T-helper 22 cell (primary cell): ENCODE results near the gene ADAMTSL1.

Source experiments
- DNase-seq: peaks from one replicate; pipeline ENCODE4 v3.0.0-alpha.2; 2020; ENCODE audit warnings: low read depth

The ADAMTSL1 gene

GRCh38 chr9:18942801-18943200, 468.8 kb downstream of the ADAMTSL1 start:
- DNase-seq: no peak

GRCh38 chr9:18947892-18948339, 474.0 kb downstream of the ADAMTSL1 start:
- DNase-seq: no peak

GRCh38 chr9:18951936-18952335, 478.0 kb downstream of the ADAMTSL1 start:
- DNase-seq: no peak

- no peak for DNase-seq
Observed at GRCh38 chr9:18955626-18956025, 481.7 kb downstream of the ADAMTSL1 start.
